ENCODE results near the gene MED9. TPM values are rescaled to one million over a fixed set of nuclear protein-coding genes. Genes with fewer than 3 reads are reported as not detected.
"Not testable (repeated sequence)": the region's sequence is repeated elsewhere in the genome, so short reads cannot be mapped to it uniquely, and the experiment has no call there.

The MED9 gene, protein sequence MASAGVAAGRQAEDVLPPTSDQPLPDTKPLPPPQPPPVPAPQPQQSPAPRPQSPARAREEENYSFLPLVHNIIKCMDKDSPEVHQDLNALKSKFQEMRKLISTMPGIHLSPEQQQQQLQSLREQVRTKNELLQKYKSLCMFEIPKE
- polyA plus RNA-seq (ENCODE audit: insufficient read length in 3 of 3) = 10 to 100 TPM; 20.3 to 21.5 (median 21.2) TPM

DNA sequence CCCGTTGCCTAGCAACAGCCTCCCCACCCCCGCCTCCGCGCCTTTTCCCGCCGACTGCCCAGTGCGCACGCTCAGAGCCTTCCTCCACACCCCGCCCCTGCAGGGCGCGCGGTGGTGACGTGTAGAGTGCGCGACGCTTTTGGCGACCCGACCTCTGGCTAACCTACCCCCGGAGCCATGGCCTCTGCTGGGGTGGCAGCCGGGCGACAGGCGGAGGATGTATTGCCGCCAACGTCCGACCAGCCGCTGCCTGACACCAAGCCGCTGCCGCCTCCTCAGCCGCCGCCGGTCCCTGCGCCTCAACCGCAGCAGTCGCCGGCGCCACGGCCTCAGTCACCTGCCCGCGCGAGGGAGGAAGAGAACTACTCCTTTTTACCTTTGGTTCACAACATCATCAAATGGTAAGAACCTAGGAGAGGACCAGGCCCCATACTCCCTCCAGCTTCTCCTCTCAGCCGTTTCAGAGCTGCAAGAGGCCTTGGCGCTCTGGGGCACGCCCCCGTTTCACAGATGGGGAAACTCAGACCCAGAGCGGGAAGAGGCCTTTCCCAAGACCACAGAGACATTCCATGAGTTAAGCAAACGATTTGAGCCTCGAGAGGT is at the start of gene MED9:
TSS of gene MED9 (plus strand) at position 136 of the 603 bp plus-strand sequence. CDS start at position 178, 42 bp downstream.
- DNase-seq (ENCODE audit: low read depth in 3 of 3, low spot score in 2 of 3) = peak; percentile 82 to 89 (median 86)

DNA sequence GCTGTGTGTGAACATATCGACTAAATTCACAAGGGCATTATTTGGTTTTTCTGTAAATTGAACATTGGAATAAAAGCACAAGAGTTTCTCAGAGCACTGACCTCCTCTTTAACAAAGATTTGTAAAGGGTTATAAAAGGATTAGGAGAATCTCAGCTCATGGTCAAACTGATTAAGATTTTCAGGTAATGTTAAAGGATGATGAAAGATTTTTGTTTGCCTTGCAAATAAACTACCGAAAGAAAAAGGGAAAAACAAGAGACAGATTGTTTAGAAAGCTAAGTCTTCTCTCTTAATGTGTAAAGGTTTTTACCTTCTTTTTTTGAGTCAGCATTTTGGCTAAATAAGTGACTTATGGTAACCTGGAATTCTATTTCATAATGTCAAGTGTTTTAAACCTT is 47.6 kb upstream of the MED9 start:
- DNase-seq (ENCODE audit: low read depth in 3 of 3, low spot score in 2 of 3) = no peak

DNA sequence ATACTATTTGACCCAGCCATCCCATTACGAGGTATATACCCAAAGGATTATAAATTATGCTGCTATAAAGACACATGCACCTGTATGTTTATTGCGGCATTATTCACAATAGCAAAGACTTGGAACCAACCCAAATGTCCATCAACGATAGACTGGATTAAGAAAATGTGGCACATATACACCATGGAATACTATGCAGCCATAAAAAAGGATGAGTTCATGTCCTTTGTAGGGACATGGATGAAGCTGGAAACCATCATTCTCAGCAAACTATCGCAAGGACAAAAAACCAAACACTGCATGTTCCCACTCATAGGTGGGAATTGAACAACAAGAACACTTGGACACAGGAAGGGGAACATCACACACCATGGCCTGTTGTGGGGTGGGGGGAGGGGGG is 45.9 kb upstream of the MED9 start:
- DNase-seq (ENCODE audit: low read depth in 3 of 3, low spot score in 2 of 3) = not testable (repeated sequence)

DNA sequence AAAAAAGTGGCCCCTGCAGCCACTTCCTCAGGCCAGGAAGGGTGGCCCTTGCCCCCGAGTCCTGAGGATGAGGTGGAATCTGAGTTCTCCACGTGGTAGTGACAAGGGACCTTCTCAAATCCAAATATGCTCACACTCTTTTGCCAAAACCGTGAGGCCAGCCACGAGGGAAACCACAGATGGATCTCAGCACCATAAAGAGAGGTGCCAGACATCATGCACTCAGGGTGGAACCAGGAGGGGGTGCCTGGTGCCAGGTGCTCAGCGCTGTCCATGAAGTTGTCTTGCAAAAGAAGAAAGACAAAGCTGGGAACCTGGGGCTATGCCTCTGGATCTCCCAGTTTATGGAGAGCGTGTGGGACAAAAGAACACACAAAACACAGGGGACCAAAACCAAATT is 45.2 kb upstream of the MED9 start:
- no peak for DNase-seq (ENCODE audit: low read depth in 3 of 3, low spot score in 2 of 3)

GRCh38 chr17:17433000-17433703 is 43.6 kb upstream of the MED9 start:
- DNase-seq (ENCODE audit: low read depth in 3 of 3, low spot score in 2 of 3) = no peak

DNA sequence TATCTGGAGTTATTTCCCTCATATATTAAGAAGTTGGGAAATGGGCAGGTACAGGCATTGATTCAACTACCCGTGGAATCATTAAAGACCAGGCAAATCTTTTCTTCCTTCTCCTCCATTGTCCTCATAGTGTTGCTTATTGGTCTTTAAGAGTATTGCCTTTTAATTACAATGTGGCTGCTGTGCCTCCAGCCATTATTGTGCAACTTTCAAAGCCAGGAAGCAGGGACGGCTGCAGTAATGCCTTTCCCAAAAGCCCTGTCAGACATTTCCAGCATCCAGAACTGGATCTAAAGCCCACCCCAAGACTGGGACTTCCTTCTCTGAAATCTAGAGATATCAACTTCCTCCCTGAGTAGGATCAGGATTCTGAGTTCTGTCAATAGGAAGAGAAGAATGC is 42.3 kb upstream of the MED9 start:
- DNase-seq (ENCODE audit: low read depth in 3 of 3, low spot score in 2 of 3) = no peak

- no peak for DNase-seq (ENCODE audit: low read depth in 3 of 3, low spot score in 2 of 3)
Observed at GRCh38 chr17:17435323-17435722, 41.5 kb upstream of the MED9 start.

DNA sequence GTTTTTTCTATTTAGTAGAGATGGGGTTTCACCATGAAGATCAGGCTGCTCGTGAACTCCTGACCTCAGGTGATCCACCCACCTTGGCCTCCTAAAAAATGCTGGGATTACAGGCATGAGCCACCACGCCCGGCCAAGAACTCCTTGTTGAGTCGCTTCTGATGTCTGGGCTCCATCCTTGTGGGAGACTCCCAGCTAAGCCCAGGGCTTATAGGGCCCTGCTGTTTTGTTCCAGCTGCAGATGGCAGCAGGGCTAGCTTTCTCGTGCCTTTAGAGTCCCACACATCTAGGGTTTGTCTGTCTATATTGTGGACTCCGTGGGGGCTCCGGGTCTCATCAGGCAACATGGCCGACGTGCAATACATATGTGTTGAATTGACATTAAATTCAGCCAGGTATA is 39.3 kb upstream of the MED9 start:
- no peak for DNase-seq (ENCODE audit: low read depth in 3 of 3, low spot score in 2 of 3)

- DNase-seq (ENCODE audit: low read depth in 3 of 3, low spot score in 2 of 3) = no peak
Observed at GRCh38 chr17:17437893-17438292, 38.9 kb upstream of the MED9 start.

DNA sequence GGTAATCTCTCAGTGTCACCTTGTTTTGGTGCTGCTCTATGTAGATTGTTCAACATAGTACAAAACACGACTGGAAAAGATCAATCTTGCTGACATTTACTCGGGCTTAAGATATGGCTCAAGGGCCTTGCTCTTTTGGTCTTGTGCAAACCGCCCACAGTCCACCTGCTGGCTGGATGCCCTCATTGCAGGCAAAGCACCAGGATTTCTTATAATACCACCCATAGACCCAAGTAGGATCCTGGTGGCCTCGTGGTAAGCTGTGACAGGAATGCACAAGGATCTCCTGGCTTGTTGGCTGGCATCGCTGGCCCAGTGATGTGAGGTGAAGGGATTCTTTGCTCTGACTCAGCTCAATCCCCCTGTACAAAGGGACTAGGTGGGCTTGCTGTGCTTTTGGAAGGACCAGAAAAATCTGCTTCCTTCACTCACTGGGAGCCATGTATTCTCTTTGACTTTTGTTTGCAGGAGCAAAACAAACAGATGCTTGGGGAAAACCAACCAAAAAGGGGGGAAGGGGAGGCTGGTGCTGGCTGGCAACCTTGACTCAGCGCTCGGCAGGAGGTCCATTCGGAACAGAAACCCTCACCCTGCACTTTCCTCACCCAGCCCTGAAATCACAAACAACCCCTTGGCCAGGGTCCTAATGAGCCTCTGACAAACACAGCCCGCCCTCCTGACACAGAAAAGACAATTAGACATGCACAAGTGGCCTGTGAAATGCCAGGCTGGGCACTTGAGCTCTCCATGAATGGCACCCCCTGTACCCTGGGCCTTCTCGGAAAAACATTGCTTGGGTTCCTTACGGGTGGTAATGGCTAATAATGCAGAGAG is 36.6 kb upstream of the MED9 start:
- DNase-seq (ENCODE audit: low read depth in 3 of 3, low spot score in 2 of 3) = no peak

GRCh38 chr17:17440938-17441675 is 35.7 kb upstream of the MED9 start:
- DNase-seq (ENCODE audit: low read depth in 3 of 3, low spot score in 2 of 3) = no peak

DNA sequence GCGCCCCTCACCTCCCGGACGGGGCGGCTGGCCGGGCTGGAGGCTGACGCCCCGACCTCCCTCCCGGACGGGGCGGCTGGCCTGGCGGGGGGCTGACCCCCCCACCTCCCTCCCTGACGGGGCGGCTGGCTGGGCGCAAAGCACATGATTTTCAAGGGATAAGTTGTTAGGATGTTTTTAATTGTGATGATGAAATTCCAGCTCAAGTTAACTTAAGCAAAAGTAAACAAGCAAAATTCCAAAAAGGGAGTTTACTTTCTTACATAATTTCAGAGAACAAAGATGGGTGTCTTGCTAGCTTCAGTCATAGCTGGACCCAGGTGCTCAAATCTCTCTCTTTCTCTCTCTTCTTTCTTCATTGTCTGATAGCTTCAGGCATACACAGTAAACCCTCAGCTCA is 33.6 kb upstream of the MED9 start:
- DNase-seq (ENCODE audit: low read depth in 3 of 3, low spot score in 2 of 3) = no peak

DNA sequence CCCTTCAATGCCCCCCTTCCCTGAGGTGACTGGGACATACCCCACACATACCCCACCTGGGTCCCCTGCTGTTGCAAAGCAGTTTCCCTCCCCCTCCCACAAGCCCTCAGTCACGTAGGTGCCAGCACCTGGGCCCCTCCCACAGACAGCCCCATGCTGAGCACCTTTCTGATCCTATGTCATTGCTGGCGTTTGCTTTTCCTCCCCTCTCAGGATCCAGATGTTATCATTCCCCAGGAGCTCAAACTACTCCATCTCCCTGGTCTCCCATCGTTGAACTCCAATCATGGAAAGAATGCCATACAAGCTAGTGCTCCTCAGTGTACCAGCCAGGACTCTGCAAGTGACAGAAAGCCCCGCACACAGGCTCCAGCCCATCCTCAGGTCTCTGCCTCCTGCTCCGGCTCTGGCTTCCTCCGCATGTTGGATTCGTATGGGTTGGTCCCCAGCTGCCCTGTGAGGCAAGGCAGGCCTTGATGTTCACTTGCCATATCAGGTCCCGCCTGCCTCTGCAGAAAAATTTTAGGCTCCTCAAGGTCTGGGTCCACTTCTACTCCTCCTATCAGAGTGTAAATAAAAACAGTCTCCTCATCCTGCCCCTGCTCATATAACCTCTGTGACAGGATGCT is 31.4 kb upstream of the MED9 start:
- DNase-seq (ENCODE audit: low read depth in 3 of 3, low spot score in 2 of 3) = no peak

GRCh38 chr17:17445925-17446665 is 30.7 kb upstream of the MED9 start:
- peak in 2 of 3 donors; percentile 16 to 53 for DNase-seq (ENCODE audit: low read depth in 3 of 3, low spot score in 2 of 3)

- DNase-seq (ENCODE audit: low read depth in 3 of 3, low spot score in 2 of 3) = no peak
Observed at GRCh38 chr17:17446666-17447155, 30.1 kb upstream of the MED9 start.

- DNase-seq (ENCODE audit: low read depth in 3 of 3, low spot score in 2 of 3) = no peak
Observed at GRCh38 chr17:17447264-17447663, 29.5 kb upstream of the MED9 start.

GRCh38 chr17:17448076-17448475 is 28.7 kb upstream of the MED9 start:
- DNase-seq (ENCODE audit: low read depth in 3 of 3, low spot score in 2 of 3) = no peak

DNA sequence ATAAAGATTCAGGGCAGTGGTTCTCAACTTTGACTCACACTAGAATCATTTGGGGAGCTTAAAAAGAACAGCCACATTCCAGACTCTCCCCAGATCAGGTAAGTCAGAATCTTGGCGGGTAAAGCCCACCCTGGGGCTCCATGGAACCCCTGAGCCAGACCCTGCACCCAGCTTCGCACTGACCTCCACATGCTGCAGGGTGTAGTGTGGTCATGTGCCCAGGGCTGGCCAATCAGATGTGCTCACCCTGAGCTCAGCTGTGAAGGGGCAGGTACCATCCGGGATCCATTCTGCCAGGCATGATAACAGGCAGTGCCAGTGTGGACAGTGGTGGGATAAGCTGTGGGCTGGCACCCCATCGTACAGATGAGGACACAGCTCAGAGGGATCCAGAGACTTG is 28.1 kb upstream of the MED9 start:
- no peak for DNase-seq (ENCODE audit: low read depth in 3 of 3, low spot score in 2 of 3)

GRCh38 chr17:17453088-17453487 is 23.7 kb upstream of the MED9 start:
- DNase-seq (ENCODE audit: low read depth in 3 of 3, low spot score in 2 of 3) = no peak
